ENCODE data around the gene ACBD6.

DNA sequence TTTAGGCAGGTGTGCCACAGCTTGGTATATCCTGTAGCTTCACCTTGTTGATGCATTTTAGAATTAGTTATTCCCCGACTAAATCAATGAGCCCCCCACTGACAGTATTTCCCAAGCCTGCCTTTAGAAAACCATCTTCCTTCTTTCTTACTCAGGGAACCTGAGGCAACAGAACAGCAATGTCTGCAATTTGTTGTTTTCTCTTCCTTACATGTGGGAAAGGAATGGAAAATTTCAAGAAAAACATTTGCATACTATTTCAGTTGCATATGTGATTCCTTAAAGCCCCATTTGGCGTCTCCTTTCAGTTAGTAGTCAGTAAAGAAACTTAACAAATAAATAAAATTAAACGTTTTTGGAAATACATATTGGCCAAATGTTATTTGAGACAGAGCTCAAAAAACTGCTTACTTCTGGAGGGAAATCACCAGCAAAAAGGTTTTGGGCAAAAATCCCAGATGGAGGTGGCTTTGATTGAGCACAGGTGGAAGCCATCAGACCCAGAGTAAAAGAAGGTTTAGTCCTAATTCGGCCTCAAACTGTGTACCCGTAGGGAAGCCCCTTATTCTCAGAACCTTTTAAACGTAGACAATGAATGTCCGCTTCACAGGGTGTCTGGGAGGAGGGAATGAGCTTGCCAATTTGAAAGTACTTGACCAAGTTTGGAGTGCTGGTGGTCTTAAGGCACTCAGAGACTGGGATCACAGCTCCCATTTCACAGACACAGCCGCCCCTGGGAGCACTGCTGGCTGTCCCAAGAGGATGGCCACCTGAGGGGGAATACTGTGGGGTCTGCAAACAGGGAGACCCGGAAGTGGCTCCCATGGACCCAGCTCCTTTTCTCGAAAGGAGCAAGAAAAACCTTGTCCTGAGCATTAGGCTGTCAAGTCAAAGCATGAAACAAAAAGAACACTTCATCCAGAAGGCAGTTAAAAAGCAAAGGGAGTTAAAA is 263.0 kb downstream of the ACBD6 start:
- TF ChIP-seq, protein P1, sequence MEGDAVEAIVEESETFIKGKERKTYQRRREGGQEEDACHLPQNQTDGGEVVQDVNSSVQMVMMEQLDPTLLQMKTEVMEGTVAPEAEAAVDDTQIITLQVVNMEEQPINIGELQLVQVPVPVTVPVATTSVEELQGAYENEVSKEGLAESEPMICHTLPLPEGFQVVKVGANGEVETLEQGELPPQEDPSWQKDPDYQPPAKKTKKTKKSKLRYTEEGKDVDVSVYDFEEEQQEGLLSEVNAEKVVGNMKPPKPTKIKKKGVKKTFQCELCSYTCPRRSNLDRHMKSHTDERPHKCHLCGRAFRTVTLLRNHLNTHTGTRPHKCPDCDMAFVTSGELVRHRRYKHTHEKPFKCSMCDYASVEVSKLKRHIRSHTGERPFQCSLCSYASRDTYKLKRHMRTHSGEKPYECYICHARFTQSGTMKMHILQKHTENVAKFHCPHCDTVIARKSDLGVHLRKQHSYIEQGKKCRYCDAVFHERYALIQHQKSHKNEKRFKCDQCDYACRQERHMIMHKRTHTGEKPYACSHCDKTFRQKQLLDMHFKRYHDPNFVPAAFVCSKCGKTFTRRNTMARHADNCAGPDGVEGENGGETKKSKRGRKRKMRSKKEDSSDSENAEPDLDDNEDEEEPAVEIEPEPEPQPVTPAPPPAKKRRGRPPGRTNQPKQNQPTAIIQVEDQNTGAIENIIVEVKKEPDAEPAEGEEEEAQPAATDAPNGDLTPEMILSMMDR (conservative IDR thresholded peaks at IDR 0.05; ENCODE audit: low read length), result no peak
- TF ChIP-seq EZH2phosphoT487 (IDR thresholded peaks at IDR 0.05; ENCODE audit: borderline replicate concordance), result no peak
